Right forelimb (tissue), 1 donor: ENCODE results near the gene NCMAP.
"Not testable (repeated sequence)": the region's sequence is repeated elsewhere in the genome, so short reads cannot be mapped to it uniquely, and the experiment has no call there.

Experiments
- DNase-seq: peaks from one replicate; pipeline ENCODE4 v3.0.0-alpha.2; 2018

NCMAP gene

GRCh38 chr1:24544239-24544638 lies 11.6 kb upstream of the NCMAP start:
- DNase-seq = no peak

- no peak for DNase-seq
Observed at GRCh38 chr1:24545662-24546061, 10.2 kb upstream of the NCMAP start.

GRCh38 chr1:24547195-24547594 lies 8.7 kb upstream of the NCMAP start:
- DNase-seq = no peak

- no peak for DNase-seq
Observed at GRCh38 chr1:24548070-24548469, 7.8 kb upstream of the NCMAP start.

- not testable (repeated sequence) for DNase-seq
Observed at GRCh38 chr1:24549210-24549609, 6.7 kb upstream of the NCMAP start.

- DNase-seq = no peak
Observed at GRCh38 chr1:24551290-24551959, 4.5 kb upstream of the NCMAP start.

GRCh38 chr1:24551960-24552571 lies 3.8 kb upstream of the NCMAP start:
- DNase-seq = no peak

GRCh38 chr1:24553931-24554330 lies 2.0 kb upstream of the NCMAP start:
- no peak for DNase-seq

GRCh38 chr1:24554714-24555113 lies 1.2 kb upstream of the NCMAP start:
- no peak for DNase-seq

- DNase-seq = no peak
Observed at GRCh38 chr1:24556414-24556795, 518 bp downstream of the NCMAP start.

GRCh38 chr1:24557220-24557619 lies 1.3 kb downstream of the NCMAP start:
- no peak for DNase-seq

GRCh38 chr1:24557711-24558131 lies 1.8 kb downstream of the NCMAP start:
- DNase-seq = no peak

- DNase-seq = no peak
Observed at GRCh38 chr1:24558455-24558854, 2.6 kb downstream of the NCMAP start.

- DNase-seq = no peak
Observed at GRCh38 chr1:24558902-24559791, 3.3 kb downstream of the NCMAP start.

GRCh38 chr1:24560361-24560760 lies 4.5 kb downstream of the NCMAP start:
- DNase-seq = no peak

GRCh38 chr1:24562625-24563024 lies 6.7 kb downstream of the NCMAP start:
- DNase-seq = no peak

GRCh38 chr1:24564695-24565094 lies 8.8 kb downstream of the NCMAP start:
- DNase-seq = no peak

GRCh38 chr1:24566236-24566867 lies 10.5 kb downstream of the NCMAP start:
- no peak for DNase-seq

GRCh38 chr1:24567792-24568388 lies 12.0 kb downstream of the NCMAP start:
- DNase-seq = no peak

- no peak for DNase-seq
Observed at GRCh38 chr1:24568475-24568874, 12.6 kb downstream of the NCMAP start.

GRCh38 chr1:24570265-24571125 lies 14.6 kb downstream of the NCMAP start:
- no peak for DNase-seq

GRCh38 chr1:24572301-24572700 lies 16.4 kb downstream of the NCMAP start:
- no peak for DNase-seq
